ENCODE measurements around the gene CHI3L1. TPM values are rescaled to one million over a fixed set of nuclear protein-coding genes. Genes with fewer than 3 reads are reported as not detected.

CHI3L1 gene
- total and polyA plus RNA-seq, 2 donors from 2014 or later, result 49.5 to 96.6 TPM

- DNase-seq (no peak), FAIRE-seq (no peak)
- Histone ChIP-seq H3K4me3 (ENCODE audit: low read length in 3 of 3) (no peak overlapping the region), H3K36me3 (ENCODE audit: control insufficient read depth in 2 of 3, insufficient read depth in 3 of 3, low read length in 3 of 3) (no peaks in the 10 kb centered on the region), H3K27me3 (ENCODE audit: control insufficient read depth, insufficient read depth, low read length) (no peaks in the 10 kb centered on the region), H3K9ac (ENCODE audit: low read length in 3 of 3) (no peak overlapping the region), H3K4me1 (ENCODE audit: control insufficient read depth in 2 of 3, insufficient read depth in 2 of 3, low read depth in 1 of 3, low read length in 3 of 3) (peaks cover 3 to 20% (median 10%) of the 10 kb centered on the region in 3 donors), H3K9me3 (ENCODE audit: control insufficient read depth in 2 of 3, insufficient read depth in 1 of 3, low read length in 3 of 3) (no peaks in the 10 kb centered on the region), H3K27ac (ENCODE audit: low read depth in 2 of 2, low read length in 2 of 2) (no peak overlapping the region)
- TF ChIP-seq CTCF (IDR thresholded peaks at IDR 0.05; ENCODE audit: borderline replicate concordance, extremely low read depth, insufficient read depth), result no peak
- intact Hi-C loops (cut with DNase I), result no loop called here
Observed at GRCh38 chr1:203131548-203132200, 54.8 kb downstream of the CHI3L1 start.

GRCh38 chr1:203130358-203130985 is 56.0 kb downstream of the CHI3L1 start:
- Histone ChIP-seq H3K36me3 (ENCODE audit: control insufficient read depth in 2 of 3, insufficient read depth in 3 of 3, low read length in 3 of 3) (no peaks in the 10 kb centered on the region), H3K4me3 (ENCODE audit: low read length in 3 of 3) (no peak overlapping the region), H3K9ac (ENCODE audit: low read length in 3 of 3) (no peak overlapping the region), H3K27me3 (ENCODE audit: control insufficient read depth, insufficient read depth, low read length) (no peaks in the 10 kb centered on the region), H3K9me3 (ENCODE audit: control insufficient read depth in 2 of 3, insufficient read depth in 1 of 3, low read length in 3 of 3) (no peaks in the 10 kb centered on the region), H3K4me1 (ENCODE audit: control insufficient read depth in 2 of 3, insufficient read depth in 2 of 3, low read depth in 1 of 3, low read length in 3 of 3) (peaks cover 3 to 26% (median 14%) of the 10 kb centered on the region in 3 donors), H3K27ac (ENCODE audit: low read depth in 2 of 2, low read length in 2 of 2) (no peak overlapping the region)
- TF ChIP-seq CTCF (IDR thresholded peaks at IDR 0.05; ENCODE audit: borderline replicate concordance, extremely low read depth, insufficient read depth), result no peak
- no peak for FAIRE-seq
- peak in 1 of 5 donors; percentile 7 for DNase-seq
- intact Hi-C loops (cut with DNase I), result no loop called here

- Histone ChIP-seq H3K4me1 (ENCODE audit: control insufficient read depth in 2 of 3, insufficient read depth in 2 of 3, low read depth in 1 of 3, low read length in 3 of 3) (peaks cover 3 to 26% (median 14%) of the 10 kb centered on the region in 3 donors), H3K27ac (ENCODE audit: low read depth in 2 of 2, low read length in 2 of 2) (no peak overlapping the region), H3K36me3 (ENCODE audit: control insufficient read depth in 2 of 3, insufficient read depth in 3 of 3, low read length in 3 of 3) (no peaks in the 10 kb centered on the region), H3K4me3 (ENCODE audit: low read length in 3 of 3) (no peak overlapping the region), H3K9me3 (ENCODE audit: control insufficient read depth in 2 of 3, insufficient read depth in 1 of 3, low read length in 3 of 3) (no peaks in the 10 kb centered on the region), H3K9ac (ENCODE audit: low read length in 3 of 3) (no peak overlapping the region), H3K27me3 (ENCODE audit: control insufficient read depth, insufficient read depth, low read length) (no peaks in the 10 kb centered on the region)
- TF ChIP-seq CTCF (IDR thresholded peaks at IDR 0.05; ENCODE audit: borderline replicate concordance, extremely low read depth, insufficient read depth), result no peak
- intact Hi-C loops (cut with DNase I), result no loop called here
- no peak for FAIRE-seq
- DNase-seq, result peak in 1 of 5 donors; percentile 9
Observed at GRCh38 chr1:203129501-203130231, 56.8 kb downstream of the CHI3L1 start.

Other genes with a start within 250 kb of the CHI3L1 start
- gene ADIPOR1, start 228.4 kb downstream of the CHI3L1 start, total RNA-seq, result 66.8 TPM
- gene ADIPOR1, start 228.4 kb downstream of the CHI3L1 start, polyA plus RNA-seq (ENCODE audit: insufficient read depth, low read depth, low replicate concordance), result 70.0 TPM
- 52.7 TPM for gene CYB5R1, start 219.4 kb downstream of the CHI3L1 start, total RNA-seq
- gene CYB5R1, start 219.4 kb downstream of the CHI3L1 start, polyA plus RNA-seq (ENCODE audit: insufficient read depth, low read depth, low replicate concordance), result 94.8 TPM
- 47.9 TPM for gene TMEM183A, start 179.3 kb downstream of the CHI3L1 start, total RNA-seq
- gene TMEM183A, start 179.3 kb downstream of the CHI3L1 start, polyA plus RNA-seq (ENCODE audit: insufficient read depth, low read depth, low replicate concordance), result 47.5 TPM
- gene PPFIA4, start 160.2 kb downstream of the CHI3L1 start, total RNA-seq, result 1.7 TPM
- 5.2 TPM for gene PPFIA4, start 160.2 kb downstream of the CHI3L1 start, polyA plus RNA-seq (ENCODE audit: insufficient read depth, low read depth, low replicate concordance)
- gene MYOG, start 100.7 kb downstream of the CHI3L1 start, total RNA-seq, result not detected
- not detected for gene MYOG, start 100.7 kb downstream of the CHI3L1 start, polyA plus RNA-seq (ENCODE audit: insufficient read depth, low read depth, low replicate concordance)
- 4.9 TPM for gene ADORA1, start 59.0 kb downstream of the CHI3L1 start, total RNA-seq
- 21.2 TPM for gene ADORA1, start 59.0 kb downstream of the CHI3L1 start, polyA plus RNA-seq (ENCODE audit: insufficient read depth, low read depth, low replicate concordance)
- not detected for gene MYBPH, start 10.9 kb downstream of the CHI3L1 start, total RNA-seq
- 2.3 TPM for gene MYBPH, start 10.9 kb downstream of the CHI3L1 start, polyA plus RNA-seq (ENCODE audit: insufficient read depth, low read depth, low replicate concordance)
- 1.1 TPM for gene CHIT1, start 43.0 kb upstream of the CHI3L1 start, total RNA-seq
- gene CHIT1, start 43.0 kb upstream of the CHI3L1 start, polyA plus RNA-seq (ENCODE audit: insufficient read depth, low read depth, low replicate concordance), result not detected
- 59.9 TPM for gene BTG2, start 118.8 kb upstream of the CHI3L1 start, total RNA-seq
- gene BTG2, start 118.8 kb upstream of the CHI3L1 start, polyA plus RNA-seq (ENCODE audit: insufficient read depth, low read depth, low replicate concordance), result 156 TPM
- 22.3 TPM for gene FMOD, start 164.4 kb upstream of the CHI3L1 start, total RNA-seq
- 7.0 TPM for gene FMOD, start 164.4 kb upstream of the CHI3L1 start, polyA plus RNA-seq (ENCODE audit: insufficient read depth, low read depth, low replicate concordance)